CD4-positive, alpha-beta T cell treated with Interleukin-4 for 4 hours (primary cell): Measurements from ENCODE around the gene CYB5RL.
"Not testable (repeated sequence)": the region's sequence is repeated elsewhere in the genome, so short reads cannot be mapped to it uniquely, and the experiment has no call there.

Experiments
- DNase-seq: peaks from one replicate; pipeline ENCODE4 v3.0.0-alpha.2; 2020

The CYB5RL gene

GRCh38 chr1:54199765-54200518, at the start of gene CYB5RL, which contains the start of gene MRPL37:
Gene CYB5RL (minus strand): TSS chr1:54200030. CDS start chr1:54195616, 4,414 bp downstream.
Gene MRPL37 (plus strand): TSS chr1:54200167. CDS start chr1:54200244, 77 bp downstream.
- DNase-seq = peak; percentile 96

- DNase-seq = no peak
Measured at GRCh38 chr1:54248966-54249365, 49.1 kb upstream of the CYB5RL start.

- no peak for DNase-seq
Measured at GRCh38 chr1:54247863-54248515, 48.2 kb upstream of the CYB5RL start.

- no peak for DNase-seq
Measured at GRCh38 chr1:54246116-54246721, 46.4 kb upstream of the CYB5RL start.

GRCh38 chr1:54245501-54245900, 45.7 kb upstream of the CYB5RL start:
- DNase-seq = no peak

- DNase-seq = no peak
Measured at GRCh38 chr1:54244655-54245054, 44.8 kb upstream of the CYB5RL start.

GRCh38 chr1:54243022-54243421, 43.2 kb upstream of the CYB5RL start:
- DNase-seq = no peak

- DNase-seq = no peak
Measured at GRCh38 chr1:54241364-54241763, 41.5 kb upstream of the CYB5RL start.

GRCh38 chr1:54240741-54241335, 41.0 kb upstream of the CYB5RL start:
- DNase-seq = no peak

GRCh38 chr1:54239631-54240031, 39.8 kb upstream of the CYB5RL start:
- DNase-seq = no peak

GRCh38 chr1:54239035-54239383, 39.2 kb upstream of the CYB5RL start:
- DNase-seq = no peak

- DNase-seq = no peak
Measured at GRCh38 chr1:54238353-54239034, 38.7 kb upstream of the CYB5RL start.

- no peak for DNase-seq
Measured at GRCh38 chr1:54237586-54237985, 37.8 kb upstream of the CYB5RL start.

GRCh38 chr1:54234284-54234683, 34.5 kb upstream of the CYB5RL start:
- no peak for DNase-seq

- not testable (repeated sequence) for DNase-seq
Measured at GRCh38 chr1:54233196-54233595, 33.4 kb upstream of the CYB5RL start.

GRCh38 chr1:54230507-54231339, 30.9 kb upstream of the CYB5RL start:
- DNase-seq = peak; percentile 22

GRCh38 chr1:54229281-54229891, 29.6 kb upstream of the CYB5RL start:
- no peak for DNase-seq

GRCh38 chr1:54228638-54229079, 28.8 kb upstream of the CYB5RL start:
- no peak for DNase-seq

- DNase-seq = no peak
Measured at GRCh38 chr1:54227891-54228310, 28.1 kb upstream of the CYB5RL start.

GRCh38 chr1:54227091-54227602, 27.3 kb upstream of the CYB5RL start:
- DNase-seq = no peak

GRCh38 chr1:54225986-54226559, 26.2 kb upstream of the CYB5RL start:
- no peak for DNase-seq
